Activated CD4-positive, alpha-beta T cell treated with anti-CD3 and anti-CD28 coated beads, Interleukin-2, amount 50 U/mL, for 16 hours (primary cell): ENCODE measurements around the gene ERMP1.
"Not testable (repeated sequence)": the region's sequence is repeated elsewhere in the genome, so short reads cannot be mapped to it uniquely, and the experiment has no call there.

Experiments used
- DNase-seq: peaks from one replicate; pipeline ENCODE4 v3.0.0-alpha.2; 2020

The ERMP1 gene, protein sequence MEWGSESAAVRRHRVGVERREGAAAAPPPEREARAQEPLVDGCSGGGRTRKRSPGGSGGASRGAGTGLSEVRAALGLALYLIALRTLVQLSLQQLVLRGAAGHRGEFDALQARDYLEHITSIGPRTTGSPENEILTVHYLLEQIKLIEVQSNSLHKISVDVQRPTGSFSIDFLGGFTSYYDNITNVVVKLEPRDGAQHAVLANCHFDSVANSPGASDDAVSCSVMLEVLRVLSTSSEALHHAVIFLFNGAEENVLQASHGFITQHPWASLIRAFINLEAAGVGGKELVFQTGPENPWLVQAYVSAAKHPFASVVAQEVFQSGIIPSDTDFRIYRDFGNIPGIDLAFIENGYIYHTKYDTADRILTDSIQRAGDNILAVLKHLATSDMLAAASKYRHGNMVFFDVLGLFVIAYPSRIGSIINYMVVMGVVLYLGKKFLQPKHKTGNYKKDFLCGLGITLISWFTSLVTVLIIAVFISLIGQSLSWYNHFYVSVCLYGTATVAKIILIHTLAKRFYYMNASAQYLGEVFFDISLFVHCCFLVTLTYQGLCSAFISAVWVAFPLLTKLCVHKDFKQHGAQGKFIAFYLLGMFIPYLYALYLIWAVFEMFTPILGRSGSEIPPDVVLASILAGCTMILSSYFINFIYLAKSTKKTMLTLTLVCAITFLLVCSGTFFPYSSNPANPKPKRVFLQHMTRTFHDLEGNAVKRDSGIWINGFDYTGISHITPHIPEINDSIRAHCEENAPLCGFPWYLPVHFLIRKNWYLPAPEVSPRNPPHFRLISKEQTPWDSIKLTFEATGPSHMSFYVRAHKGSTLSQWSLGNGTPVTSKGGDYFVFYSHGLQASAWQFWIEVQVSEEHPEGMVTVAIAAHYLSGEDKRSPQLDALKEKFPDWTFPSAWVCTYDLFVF

DNA sequence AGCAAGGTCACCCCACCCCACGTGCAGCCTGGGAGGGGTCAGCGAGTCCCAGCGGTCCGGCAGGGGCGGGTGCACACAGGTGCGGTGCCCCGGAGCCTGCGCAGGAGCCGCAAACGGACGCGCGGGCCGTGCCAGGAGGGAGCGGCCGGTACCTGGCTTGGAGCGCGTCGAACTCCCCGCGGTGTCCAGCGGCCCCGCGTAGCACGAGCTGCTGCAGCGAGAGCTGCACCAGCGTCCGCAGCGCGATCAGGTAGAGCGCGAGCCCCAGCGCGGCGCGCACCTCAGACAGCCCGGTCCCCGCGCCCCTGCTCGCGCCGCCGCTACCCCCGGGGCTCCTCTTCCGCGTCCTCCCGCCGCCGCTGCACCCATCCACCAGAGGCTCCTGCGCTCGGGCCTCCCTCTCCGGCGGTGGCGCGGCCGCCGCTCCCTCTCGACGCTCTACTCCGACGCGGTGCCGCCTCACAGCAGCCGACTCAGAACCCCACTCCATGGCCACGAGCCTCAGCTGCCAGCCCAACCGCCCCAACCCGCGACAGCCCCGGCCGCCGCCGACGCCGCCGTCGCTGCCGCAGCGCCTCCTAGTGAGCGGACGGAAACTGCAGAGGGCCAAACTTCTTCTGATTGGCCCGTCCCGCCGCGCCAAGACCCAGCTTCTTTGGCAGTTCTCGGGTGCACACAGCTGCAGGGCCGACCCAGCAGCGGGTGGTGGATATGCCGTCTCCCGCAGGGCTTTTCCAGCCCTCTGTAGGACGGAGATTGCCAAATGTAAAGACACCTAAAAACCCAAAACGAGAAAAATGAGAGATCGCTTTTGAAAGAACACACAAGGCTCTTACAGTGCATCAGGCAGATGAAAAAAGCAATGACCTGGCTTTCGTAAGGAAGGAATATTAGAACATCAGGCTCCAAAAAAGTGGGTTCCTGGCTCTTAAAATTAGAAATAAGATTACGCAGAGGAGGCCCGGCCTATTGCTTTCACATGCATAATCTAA, at the start of gene ERMP1:
TSS of gene ERMP1 (minus strand) at position 580 of the 992 bp plus-strand sequence. CDS start at position 490, 90 bp downstream.
- peak; percentile 93 for DNase-seq

DNA sequence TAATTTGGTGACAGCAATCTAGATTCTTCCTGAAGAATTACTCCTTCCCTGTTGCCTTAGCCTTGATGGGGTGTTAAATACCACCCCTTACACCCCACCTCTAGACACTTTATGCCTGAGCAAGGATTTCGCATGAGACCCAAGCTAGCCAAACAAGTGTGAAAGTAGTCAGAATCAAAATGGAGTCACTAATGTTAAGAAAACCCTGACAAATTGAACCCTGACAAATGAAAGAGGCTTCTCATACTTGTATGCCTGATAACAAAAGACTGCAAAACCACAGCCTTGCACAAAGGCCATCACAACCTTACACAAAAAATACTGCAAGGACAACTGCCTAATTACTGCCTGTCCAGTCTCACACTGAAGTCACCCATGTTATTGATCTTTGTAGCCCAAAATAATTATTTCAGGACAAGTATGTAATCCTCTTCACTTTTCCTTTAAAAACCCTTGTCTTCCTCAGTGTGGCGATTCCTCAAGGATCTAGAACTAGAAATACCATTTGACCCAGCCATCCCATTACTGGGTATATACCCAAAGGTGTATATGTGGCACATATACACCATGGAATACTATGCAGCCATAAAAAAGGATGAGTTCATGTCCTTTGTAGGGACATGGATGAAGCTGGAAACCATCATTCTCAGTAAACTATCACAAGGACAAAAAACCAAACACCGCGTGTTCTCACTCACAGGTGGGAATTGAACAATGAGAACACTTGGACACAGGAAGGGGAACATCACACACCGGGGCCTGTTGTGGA, 49.5 kb upstream of the ERMP1 start:
- DNase-seq, result not testable (repeated sequence)

DNA sequence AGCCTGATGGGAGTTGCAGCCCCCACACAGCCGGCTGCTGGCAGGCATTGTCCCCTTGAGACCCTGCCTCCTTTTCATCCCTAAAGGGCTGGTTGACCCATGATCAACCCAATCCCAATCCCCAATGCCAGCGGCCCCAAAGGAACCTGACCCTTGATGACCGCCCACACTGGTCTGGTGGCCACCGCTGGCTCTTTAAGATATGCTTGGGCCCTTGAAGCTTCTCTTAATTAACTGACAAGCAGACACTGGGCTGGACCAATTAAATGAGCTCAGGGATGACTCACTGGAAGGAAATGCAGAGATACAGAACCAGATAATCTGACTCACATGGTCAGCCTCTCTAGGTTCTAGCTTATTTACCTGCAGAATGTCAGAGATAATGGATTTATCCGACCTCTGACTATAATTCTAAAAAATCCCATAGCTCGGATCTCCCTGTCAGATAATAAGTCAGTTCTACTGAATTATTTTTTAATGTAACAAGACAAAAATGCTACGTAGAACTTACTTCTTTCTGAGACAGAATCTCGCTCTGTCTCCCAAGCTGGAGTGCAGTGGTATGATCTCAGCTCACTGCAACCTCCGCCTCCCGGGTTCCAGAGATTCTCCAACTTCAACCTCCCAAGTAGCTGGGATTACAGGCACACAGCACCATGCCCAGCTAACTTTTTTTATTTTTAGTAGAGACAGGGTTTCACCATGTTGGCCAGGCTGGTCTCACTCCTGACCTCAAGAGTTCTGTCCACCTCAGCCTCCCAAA, 46.7 kb upstream of the ERMP1 start:
- DNase-seq, result peak; percentile 49

DNA sequence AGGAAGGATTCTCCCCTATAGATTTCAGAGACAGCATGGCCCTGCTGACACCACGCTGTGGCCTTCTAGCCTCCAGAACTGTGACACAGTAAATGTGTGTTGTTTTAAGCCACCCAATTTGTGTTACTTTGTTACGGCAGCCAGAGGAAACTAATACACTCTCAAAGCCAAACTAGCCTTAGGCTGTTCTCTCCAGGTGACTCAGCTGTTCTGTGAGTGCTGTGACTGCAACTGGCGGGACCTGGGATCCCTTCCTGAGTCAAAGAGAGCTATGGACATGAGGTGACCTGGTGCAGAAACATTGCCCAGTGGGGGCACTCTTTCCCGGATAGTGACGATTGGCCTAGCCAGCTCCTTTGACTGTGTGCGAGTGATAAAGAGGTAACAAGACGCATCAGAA, 43.8 kb upstream of the ERMP1 start:
- DNase-seq, result no peak

DNA sequence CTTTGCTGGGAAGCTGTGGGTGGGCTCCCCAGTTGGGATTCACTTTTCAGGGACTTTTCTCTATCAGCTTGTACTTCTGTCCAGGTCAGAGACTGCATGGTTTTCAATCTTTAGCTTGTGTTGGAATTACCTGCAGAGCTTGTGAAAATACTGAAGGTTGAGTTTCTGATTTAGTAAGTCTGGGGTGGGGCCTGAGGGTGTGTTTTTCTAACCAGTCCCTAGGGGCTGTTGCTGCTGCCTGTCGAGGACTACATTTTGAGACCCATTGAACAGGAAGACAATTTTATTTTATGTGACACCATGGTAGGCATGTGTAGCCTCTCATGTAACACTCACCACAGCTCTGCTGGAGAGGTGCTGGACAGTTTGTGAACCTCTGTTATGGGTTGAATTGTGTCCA, 43.1 kb upstream of the ERMP1 start:
- DNase-seq, result no peak

DNA sequence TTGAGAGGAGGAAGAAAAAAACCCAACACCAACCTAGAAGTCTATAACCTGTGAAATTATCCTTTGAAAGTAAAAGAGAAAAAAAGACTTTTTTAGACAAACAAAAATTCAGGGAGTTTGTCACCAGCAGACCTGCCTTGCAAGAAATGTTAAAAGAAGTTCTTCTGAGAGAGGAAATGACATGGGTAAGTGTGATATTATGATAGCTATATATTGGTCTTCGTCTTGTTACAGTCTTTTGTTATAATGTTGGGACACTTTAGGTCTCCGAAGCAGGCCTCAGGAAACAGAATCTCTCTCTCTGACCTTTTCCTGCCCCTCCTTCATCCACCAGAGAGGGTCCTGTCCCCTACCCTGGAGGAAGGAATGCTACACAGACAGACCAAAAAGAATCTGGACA, 41.1 kb upstream of the ERMP1 start:
- no peak for DNase-seq

DNA sequence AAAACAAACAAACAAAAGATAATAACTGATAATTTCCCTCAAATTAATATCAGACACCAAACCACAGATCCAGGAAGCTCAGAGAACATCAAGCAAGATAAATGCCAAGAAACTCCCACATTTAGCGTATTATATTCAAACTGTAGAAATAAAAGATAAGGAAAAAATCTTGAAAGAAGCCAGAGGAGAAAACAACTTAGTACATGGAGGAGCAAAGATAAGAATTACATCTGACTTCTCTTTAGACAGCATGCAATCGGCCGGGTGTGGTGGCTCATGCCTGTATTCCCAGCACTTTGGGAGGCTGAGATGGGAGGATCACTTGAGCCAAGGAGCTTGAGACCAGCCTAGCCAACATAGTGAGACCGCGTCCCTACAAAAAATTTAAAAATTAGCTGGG, 40.5 kb upstream of the ERMP1 start:
- no peak for DNase-seq

DNA sequence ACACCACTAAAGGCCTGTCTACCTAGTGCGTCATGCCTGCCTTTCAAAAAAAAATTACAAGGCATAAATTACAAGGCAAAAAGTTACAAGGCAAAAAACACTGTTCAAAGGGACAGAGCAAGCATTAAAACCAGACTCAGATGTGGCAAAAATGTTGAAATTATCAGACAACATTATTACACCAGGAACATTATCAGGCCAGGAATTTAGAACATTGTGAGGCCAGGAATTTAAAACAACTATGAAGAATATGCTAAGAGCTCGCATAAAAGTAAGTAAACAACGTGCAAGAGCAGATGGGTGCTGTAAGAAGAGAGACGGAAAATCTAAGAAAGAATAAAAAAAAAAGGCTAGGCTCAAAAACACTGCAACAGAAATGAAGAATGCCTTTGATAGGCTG, 39.6 kb upstream of the ERMP1 start:
- DNase-seq, result no peak

DNA sequence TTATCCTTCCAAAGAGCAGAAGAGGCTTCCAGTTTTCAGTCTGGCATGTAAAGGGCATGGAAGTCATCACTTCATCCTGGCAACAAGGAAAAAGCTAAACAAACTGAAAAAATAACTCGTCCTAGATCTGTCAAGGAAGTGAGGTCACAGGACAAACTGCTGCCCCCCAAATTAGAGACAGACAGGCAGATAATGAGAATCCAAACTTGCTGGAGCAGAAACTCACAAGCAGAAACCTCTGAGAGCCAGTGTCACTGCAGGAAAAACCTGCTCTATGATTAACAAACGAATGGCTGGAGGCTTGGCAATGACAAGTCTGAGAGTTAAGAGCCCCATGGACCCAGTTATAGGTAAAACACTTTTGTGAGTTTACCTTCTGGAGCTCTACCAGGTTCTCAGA, 38.9 kb upstream of the ERMP1 start:
- no peak for DNase-seq

DNA sequence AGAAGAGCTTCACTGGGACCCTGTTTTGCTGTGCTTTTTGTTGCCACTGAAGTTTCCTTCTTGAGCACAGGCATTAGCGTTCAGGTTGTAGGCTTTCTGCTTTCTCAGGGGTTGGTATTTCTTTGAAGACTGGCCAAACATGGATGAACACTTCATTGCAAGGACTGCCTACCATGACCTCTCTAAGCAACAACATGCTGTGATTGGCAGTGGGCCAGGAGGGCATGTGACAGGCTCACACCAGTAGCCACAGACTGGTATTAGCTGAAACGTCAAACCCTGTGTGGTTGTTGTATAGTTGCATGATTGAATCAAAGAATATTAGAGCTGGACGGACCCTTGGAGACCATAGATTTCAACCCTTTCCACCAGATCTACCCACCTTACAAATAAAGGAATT, 37.8 kb upstream of the ERMP1 start:
- no peak for DNase-seq

DNA sequence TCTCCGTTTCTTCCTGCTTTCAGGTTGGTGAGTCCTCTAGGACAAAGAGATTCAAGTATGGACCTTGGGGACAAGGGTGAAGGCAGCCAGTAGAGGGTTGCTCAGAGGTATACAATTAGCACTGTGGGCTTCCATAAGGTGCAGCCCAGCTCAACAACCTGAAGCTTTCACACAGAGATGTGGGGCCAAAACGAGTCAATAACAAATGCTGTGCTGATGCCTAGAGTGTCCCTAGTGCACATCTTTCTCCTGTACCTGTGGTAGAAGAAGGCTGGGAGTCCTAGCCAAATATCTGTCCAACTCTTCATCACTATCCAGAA, 37.1 kb upstream of the ERMP1 start:
- no peak for DNase-seq

DNA sequence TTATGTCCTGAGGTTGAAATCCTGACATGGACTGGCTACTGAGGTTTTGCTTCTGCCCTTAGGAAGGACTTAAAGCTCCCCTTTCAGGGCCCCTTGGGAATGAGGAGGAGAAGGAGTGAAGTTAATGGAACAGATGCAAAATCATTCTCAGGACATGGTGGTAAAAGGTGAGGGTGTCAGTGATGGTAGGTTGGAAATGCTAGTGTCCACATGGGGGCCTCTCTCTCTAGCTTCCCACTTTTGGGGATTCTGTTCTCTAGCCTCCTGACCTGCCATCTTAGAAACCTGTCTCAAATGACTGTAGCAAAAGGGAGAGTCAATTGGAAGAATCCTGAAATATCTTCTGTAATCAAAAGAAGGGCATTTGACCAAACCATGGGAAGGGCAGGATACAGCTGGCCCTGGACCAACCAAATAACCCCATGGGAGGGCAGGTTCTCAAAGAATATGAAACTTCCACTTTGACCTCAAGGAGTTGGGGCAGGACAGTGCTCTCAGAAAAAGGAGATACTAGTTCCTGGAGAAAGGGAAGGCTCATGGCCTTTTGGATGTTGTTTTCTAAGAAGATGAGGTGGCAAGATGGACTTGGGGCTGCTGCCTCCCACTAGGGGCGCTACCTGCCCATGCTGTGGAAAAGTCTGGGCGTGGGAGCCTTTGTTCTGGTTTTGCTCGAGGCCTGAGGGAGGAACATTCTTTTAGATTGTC, 36.5 kb upstream of the ERMP1 start:
- DNase-seq, result no peak

DNA sequence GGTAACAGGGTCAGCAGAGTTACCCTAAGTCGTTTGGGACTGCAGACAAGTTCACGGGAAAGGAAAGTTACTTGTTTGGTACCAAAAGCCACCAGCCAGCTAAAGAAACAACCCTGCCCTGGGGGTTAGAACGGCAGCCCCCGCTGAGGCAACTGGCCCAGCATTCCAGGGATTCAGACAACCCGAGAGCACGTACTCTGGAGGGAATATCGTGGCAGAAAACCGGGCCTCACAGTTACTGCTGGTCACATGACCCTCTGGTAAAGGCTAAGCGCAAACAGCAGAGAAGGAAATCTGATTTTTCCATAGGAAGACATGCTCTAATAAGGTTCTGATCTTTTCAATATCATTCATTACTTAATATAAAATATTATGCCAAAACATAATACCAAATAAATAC, 35.3 kb upstream of the ERMP1 start:
- DNase-seq, result no peak

DNA sequence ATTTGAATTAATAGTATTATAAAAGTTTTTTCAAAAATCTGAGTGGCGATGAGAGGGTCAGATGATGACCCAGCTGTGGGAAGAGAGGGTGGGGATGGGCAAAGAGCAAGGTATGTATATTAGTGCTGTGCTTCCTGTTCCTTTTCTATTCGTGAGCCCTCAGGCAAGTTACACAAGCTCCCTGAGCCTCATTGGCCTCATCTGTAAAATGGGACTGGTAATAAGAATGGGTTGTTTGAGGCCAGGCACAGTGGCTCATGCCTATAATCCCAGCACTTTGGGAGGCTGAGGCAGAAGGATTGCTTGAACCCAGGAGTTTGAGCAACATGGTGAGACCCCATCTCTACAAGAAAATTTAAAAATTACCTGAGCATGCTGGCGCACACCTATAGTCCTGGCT, 33.8 kb upstream of the ERMP1 start:
- no peak for DNase-seq

DNA sequence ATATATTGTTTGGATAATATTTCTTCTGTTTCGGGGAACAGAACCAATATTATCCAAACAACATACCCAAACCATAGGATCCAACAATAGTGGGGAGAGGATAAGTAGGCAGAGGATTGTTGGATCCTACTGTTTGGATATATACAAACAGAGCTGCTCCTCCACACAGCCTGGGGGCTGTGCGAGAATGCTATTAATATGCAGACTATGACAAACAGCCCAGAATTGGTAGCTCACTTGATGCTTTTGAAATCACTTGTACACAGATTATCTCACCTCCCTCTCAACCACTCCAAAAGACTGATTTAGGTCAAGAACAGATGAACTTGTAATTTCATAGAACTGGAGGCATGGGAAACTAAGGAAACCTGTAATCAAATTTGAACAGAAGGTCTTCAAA, 33.4 kb upstream of the ERMP1 start:
- DNase-seq, result no peak

DNA sequence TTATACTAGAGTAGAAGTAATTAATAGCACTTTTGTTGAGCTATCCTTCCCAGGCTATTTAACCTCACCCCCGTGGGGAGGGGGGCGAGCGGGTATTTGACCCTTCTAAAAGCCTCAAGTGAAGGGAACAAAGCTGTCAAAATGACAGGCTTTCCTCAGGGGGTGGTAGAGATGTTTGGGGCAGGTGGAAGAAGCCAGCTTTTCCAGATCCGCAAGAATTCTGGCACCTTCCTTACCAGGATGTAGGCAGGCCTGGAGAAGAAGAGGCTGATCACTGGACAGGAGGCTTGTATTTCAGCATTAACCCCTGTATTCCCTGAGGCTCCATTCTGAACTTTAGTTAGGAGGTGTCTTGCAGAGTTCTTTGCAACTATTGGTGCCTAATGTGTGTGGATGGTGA, 31.5 kb upstream of the ERMP1 start:
- no peak for DNase-seq

DNA sequence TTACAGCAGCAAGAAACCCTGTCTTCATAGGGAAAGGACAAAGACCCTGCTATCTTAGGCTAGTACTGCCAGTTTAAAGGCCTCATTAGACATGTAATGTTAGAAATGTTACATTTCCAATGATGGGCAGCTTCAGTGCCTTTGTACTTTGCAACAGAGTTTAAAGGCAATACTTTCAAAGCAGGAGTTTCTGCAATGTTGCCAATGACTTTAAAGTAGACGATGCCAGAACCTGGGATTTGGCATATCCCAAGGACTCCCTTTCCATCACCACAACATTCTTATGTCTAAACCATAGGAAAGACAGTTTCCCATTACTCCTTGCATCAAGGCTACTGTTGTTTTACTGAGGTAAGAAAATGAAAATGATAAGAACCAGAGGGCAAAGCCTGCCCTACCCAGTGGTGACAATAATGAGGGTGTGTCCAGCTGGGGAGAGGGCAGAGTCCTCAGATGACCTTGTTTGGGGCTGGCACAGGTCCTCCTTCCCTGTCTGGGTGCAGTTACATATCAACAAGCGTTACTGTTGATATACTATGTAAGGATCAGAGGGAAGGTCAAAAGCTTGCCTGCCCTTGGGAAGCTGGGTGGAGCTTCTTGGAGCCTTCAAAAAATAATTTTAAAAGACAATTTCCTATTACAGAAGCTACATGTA, 30.3 kb upstream of the ERMP1 start:
- no peak for DNase-seq

DNA sequence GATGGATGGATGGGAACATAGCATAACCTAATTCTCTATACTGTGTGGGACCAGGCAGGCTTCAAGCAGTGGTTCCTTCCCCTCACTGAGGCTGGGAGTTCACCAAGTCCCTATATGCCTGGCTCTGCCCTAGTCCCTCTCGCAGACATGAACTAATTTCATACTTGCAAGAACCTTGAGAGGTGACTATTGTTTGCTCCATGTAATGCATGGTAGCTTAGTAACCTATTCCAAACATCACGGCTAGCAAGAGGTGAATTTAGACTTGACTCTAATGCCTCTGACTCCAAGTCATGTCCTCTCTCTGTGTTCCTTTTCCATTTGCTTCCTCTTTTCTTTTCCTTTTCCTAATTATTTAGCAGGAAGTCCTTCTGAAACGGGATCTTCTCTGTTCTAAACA, 25.9 kb upstream of the ERMP1 start:
- no peak for DNase-seq

DNA sequence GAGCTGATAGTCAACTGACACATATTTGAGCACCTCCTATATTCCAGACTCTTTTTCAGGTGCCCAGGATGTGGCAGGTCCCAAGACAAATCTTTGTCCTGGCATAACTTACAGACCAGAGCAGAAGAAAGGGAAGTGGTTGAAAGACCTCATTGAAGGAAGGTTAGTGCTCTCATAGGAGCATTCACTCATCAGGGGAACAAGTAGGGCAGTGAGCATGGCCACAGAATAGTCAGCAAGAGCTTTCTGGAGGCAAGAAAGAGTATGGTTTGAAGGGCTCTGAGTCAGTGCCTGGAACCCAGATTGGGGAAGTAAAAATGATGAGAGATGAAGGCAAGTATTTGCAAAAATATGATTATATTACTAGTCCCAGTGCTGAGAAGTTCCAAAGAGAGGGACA, 25.0 kb upstream of the ERMP1 start:
- DNase-seq, result no peak
